ENCODE measurements around the gene FCN3. TPM values are rescaled to one million over a fixed set of nuclear protein-coding genes. Genes with fewer than 3 reads are reported as not detected.

FCN3 gene
- total RNA-seq, 1 experiment from 2014 or later: 0.22 TPM

DNA sequence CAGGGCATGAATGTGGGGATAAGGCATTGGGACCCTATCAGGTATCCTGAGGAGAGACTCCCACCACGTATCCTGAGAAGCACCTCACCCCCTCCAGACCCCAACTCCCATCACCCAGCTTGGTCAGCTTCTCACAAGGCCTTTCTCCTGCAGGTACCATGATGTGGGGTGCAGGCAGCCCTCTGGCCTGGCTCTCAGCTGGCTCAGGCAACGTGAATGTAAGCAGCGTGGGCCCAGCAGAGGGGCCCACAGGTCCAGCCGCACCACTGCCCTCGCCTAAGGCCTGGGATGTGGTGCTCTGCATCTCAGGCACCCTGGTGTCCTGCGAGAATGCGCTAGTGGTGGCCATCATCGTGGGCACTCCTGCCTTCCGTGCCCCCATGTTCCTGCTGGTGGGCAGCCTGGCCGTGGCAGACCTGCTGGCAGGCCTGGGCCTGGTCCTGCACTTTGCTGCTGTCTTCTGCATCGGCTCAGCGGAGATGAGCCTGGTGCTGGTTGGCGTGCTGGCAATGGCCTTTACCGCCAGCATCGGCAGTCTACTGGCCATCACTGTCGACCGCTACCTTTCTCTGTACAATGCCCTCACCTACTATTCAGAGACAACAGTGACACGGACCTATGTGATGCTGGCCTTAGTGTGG lies 19.1 kb upstream of the FCN3 start:
- Histone ChIP-seq H3K9me3 (ENCODE audit: control insufficient read depth, low read depth, low read length) (no peaks in the 10 kb centered on the region), H3K4me1 (ENCODE audit: insufficient read depth, low read length) (peaks cover 2% of the 10 kb centered on the region), H2AK5ac (ENCODE audit: insufficient read length, low read length) (no peak overlapping the region), H4K20me1 (ENCODE audit: control insufficient read depth, insufficient read depth, insufficient read length) (no peaks in the 10 kb centered on the region), H4K8ac (replicated peaks; ENCODE audit: insufficient read length, low read depth, low read length) (no peak overlapping the region), H3K4ac (ENCODE audit: low read depth, low read length) (no peak overlapping the region), H3K56ac (ENCODE audit: insufficient read length, low read depth, low read length) (no peak overlapping the region), H3K23ac (ENCODE audit: insufficient read length, low read depth, low read length) (no peak overlapping the region), H2BK20ac (ENCODE audit: low read depth, low read length, poor library complexity, severe bottlenecking) (no peak overlapping the region), H3K27ac (ENCODE audit: insufficient read length, low read depth, low read length) (no peak overlapping the region), H3K27me3 (ENCODE audit: insufficient read depth, low read length) (no peaks in the 10 kb centered on the region), H2BK12ac (ENCODE audit: insufficient read length, low read depth, low read length) (no peak overlapping the region), H3K4me2 (ENCODE audit: insufficient read depth, insufficient read length, low read length) (no peak overlapping the region), H2BK120ac (ENCODE audit: low read depth, low read length, poor library complexity, severe bottlenecking) (no peak overlapping the region), H2BK15ac (ENCODE audit: low read depth, low read length) (no peak overlapping the region), H3K79me2 (ENCODE audit: insufficient read depth, low read length) (no peaks in the 10 kb centered on the region), H2BK5ac (ENCODE audit: insufficient read length, low read length) (no peak overlapping the region), H3K79me1 (ENCODE audit: insufficient read depth, low read depth, low read length, poor library complexity, severe bottlenecking) (no peaks in the 10 kb centered on the region), H4K5ac (ENCODE audit: insufficient read length, low read depth, low read length) (no peak overlapping the region), H3T11ph (ENCODE audit: low read length) (no peak overlapping the region), H3K23me2 (ENCODE audit: insufficient read length, low read depth, low read length, poor library complexity, severe bottlenecking) (peaks cover 4% of the 10 kb centered on the region), H3K18ac (ENCODE audit: insufficient read length, low read depth, low read length) (no peak overlapping the region), H4K91ac (ENCODE audit: insufficient read length, low read depth, low read length) (no peak overlapping the region), H2AFZ (ENCODE audit: low read length) (no peak overlapping the region), H3K9ac (ENCODE audit: extremely low read depth, insufficient read length, low read length) (no peak overlapping the region), H3K14ac (ENCODE audit: insufficient read depth, low read length) (no peak overlapping the region)
- peak overlapping the region in 1 of 2 experiments; percentile 65; a peak in 3 of 5 replicates for H3K4me3 Mint-ChIP-seq
- no peaks in the 10 kb centered on the region; a peak in 2 of 5 replicates for H3K9me3 Mint-ChIP-seq
- H3K27ac Mint-ChIP-seq: no peak overlapping the region
- peaks cover 34 to 40% of the 10 kb centered on the region in 2 experiments for H3K4me1 Mint-ChIP-seq
- DNase-seq: no peak
- no peaks in the 10 kb centered on the region; the same call in none of the 2 replicates for H3K27me3 Mint-ChIP-seq (ENCODE audit: low read depth)
- no CpG with 5 or more reads among the region's 18 CpGs for WGBS (ENCODE audit: extremely low coverage, insufficient read length, low lambda C conversion rate)
- peaks cover 0 to 4% (median 3%) of the 10 kb centered on the region in 3 experiments; a peak in 2 of 7 replicates for H3K36me3 Mint-ChIP-seq (ENCODE audit: insufficient read depth in 1 of 3, low read depth in 3 of 3)
- TF ChIP-seq, protein P1, sequence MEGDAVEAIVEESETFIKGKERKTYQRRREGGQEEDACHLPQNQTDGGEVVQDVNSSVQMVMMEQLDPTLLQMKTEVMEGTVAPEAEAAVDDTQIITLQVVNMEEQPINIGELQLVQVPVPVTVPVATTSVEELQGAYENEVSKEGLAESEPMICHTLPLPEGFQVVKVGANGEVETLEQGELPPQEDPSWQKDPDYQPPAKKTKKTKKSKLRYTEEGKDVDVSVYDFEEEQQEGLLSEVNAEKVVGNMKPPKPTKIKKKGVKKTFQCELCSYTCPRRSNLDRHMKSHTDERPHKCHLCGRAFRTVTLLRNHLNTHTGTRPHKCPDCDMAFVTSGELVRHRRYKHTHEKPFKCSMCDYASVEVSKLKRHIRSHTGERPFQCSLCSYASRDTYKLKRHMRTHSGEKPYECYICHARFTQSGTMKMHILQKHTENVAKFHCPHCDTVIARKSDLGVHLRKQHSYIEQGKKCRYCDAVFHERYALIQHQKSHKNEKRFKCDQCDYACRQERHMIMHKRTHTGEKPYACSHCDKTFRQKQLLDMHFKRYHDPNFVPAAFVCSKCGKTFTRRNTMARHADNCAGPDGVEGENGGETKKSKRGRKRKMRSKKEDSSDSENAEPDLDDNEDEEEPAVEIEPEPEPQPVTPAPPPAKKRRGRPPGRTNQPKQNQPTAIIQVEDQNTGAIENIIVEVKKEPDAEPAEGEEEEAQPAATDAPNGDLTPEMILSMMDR (conservative IDR thresholded peaks at IDR 0.05): no peak

Data from H9 (cell line).